Heart right ventricle (tissue), 16 donors: ENCODE data around the gene DOCK3. TPM values are rescaled to one million over a fixed set of nuclear protein-coding genes. Genes with fewer than 3 reads are reported as not detected.

Experiments
- ATAC-seq, 8 donors: fragments of 200-7000 bp; cut with Tn5 transposase; one replicate each; pipeline ENCODE4 v1.9.1; 2020; ENCODE audit warnings: mild to moderate bottlenecking in 8 of 8, moderate library complexity in 8 of 8, moderate number of reproducible peaks in 1 of 8
- DNase-seq, 2 donors: peaks; one replicate each; pipeline ENCODE4 v3.0.0-alpha.2; 2020
- H3K27ac ChIP-seq, 10 donors: fragments of 200-600 bp; sonication (generic) in 2 of 10; one replicate each; pipeline versions ENCODE4 v1.5.0 to v1.8.0; 2020 to 2022; ENCODE audit warnings: mild to moderate bottlenecking in 3 of 10
- H3K27me3 ChIP-seq, 7 donors: fragments of 200-600 bp; one replicate each; pipeline ENCODE4 v1.8.0; 2021 to 2022; ENCODE audit warnings: mild to moderate bottlenecking in 2 of 7
- H3K36me3 ChIP-seq, 9 donors: fragments of 200-600 bp; sonication (generic) in 1 of 9; one replicate each; pipeline versions ENCODE4 v1.5.0 to v1.8.0; 2020 to 2022; ENCODE audit warnings: mild to moderate bottlenecking in 2 of 9
- H3K4me1 ChIP-seq, 9 donors: fragments of 200-600 bp; sonication (generic) in 1 of 9; one replicate each; pipeline versions ENCODE4 v1.5.0 to v1.8.0; 2020 to 2022; ENCODE audit warnings: mild to moderate bottlenecking in 4 of 9
- H3K4me3 ChIP-seq, 10 donors: fragments of 200-600 bp; sonication (generic) in 2 of 10; one replicate each; pipeline versions ENCODE4 v1.5.0 to v1.8.0; 2020 to 2022; ENCODE audit warnings: mild to moderate bottlenecking in 7 of 10, moderate library complexity in 2 of 10
- H3K9me3 ChIP-seq, 11 donors: fragments of 200-600 bp in 10 of 11; sonication (generic) in 2 of 11; one replicate each; pipeline versions ENCODE4 v1.5.0 to v1.8.0; 2013 to 2022; ENCODE audit warnings: mild to moderate bottlenecking in 2 of 11, control low read depth in 1 of 11, moderate library complexity in 1 of 11
- CTCF ChIP-seq, 9 donors: fragments of 200-600 bp; sonication (generic) in 2 of 9; IDR thresholded peaks; one replicate each; pipeline versions ENCODE4 v1.5.0 to v1.8.0; 2021 to 2022; ENCODE audit warnings: antibody characterized with exemption in 9 of 9, mild to moderate bottlenecking in 5 of 9, moderate library complexity in 1 of 9
- WGBS, 2 donors: extraction: QIAGEN DNeasy Blood & Tissue Kit; methylation state at CpG; one replicate each; pipeline ENCODE4 v1.1.7; 2013; ENCODE audit warnings: inconsistent platforms in 1 of 2; 5-methylcytosine and 5-hydroxymethylcytosine counted together
- intact Hi-C, 10 donors: fragments of 100-400 bp; cut with DNase I; formaldehyde crosslinking; loops; one replicate each; pipeline versions ENCODE4 v1.11.1 to v1.14.2; 2022
- polyA plus RNA-seq, 2 donors: library from polyadenylated mRNA; stranded (reverse); fragments of 200-250 nt; gene quantifications; one replicate each; pipeline ENCODE4 v1.2.3, GENCODE V29; 2013
- total RNA-seq, 10 donors: library from RNA; stranded (reverse); fragmentation: NEBNext Ultra II Directional in 3 of 10; extraction: Animal tissue kit (Norgen Biotek cat#: 25700) in 3 of 10; gene quantifications; one replicate each; pipeline versions ENCODE4 v1.2.1 to v1.2.4, GENCODE V29; 2021 to 2023
- donor health status: Arrhythmogenic right ventricular cardiomyopathy.
- donor health status: ischemic (EF 13 %, LVEDD 7.1; RV severe dilation, severe dysfunction).
- donor health status: healthy with polysubstance abuse.
- donor health status: DM: no; HTN: yes; CAD: no.
- donor health status: DM: no; HTN: no; CAD: no.
- donor health status: ischemic (EF 25% LVEDD 6.9; RV normal size, moderate dysfunction).
- donor health status: ischemic (EF 25% LVEDD 5.7; RV mildly dilated, moderate dysfunction).
- donor health status: healthy.
- donor health status: DM: yes; HTN: yes; CAD: no.
- donor health status: Ischemic cardiomyopathy.
- donor health status: ischemic (EF 35%, LVEDD 5.7; RV mildly dilated, moderate dysfunction).
- donor health status: nonischemic (EF 11% LVEDD 7.7; RV severe dilation, severe dysfunction).
- donor health status: DM: yes; HTN: yes; CAD: no.
- donor health status: PGD.
- donor health status: ischemic (EF 29% LVEDD 5.4; RV normal size, mild dysfunction).
- donor health status: nonischemic (EF 23%, LVEDD 6.1; RV moderate dilation, normal function).

The DOCK3 gene
- total and polyA plus RNA-seq, 12 donors = 1.2 to 6.6 (median 4.7) TPM

GRCh38 chr3:51139616-51140015 is 464.9 kb downstream of the DOCK3 start:
- no peak for TF ChIP-seq CTCF (IDR thresholded peaks at IDR 0.05)
- no peak overlapping the region for H3K27ac ChIP-seq
- DNase-seq = no peak
- ATAC-seq = no peak
- no peaks in the 10 kb centered on the region for H3K36me3 ChIP-seq
- no peaks in the 10 kb centered on the region for H3K4me1 ChIP-seq
- no peak overlapping the region for H3K4me3 ChIP-seq
- no peaks in the 10 kb centered on the region for H3K27me3 ChIP-seq
- 90 to 93% methylated on average over 1 of the region's 1 CpG for WGBS, 2 donors
- H3K9me3 ChIP-seq = peaks cover 0 to 8% (median 0%) of the 10 kb centered on the region in 11 donors
- intact Hi-C loops = loop anchor here in 1 of 10 donors (10.0 kb wide), 1 partner anchor 1835 kb away; no protein-coding TSS in a partner anchor

- H3K36me3 ChIP-seq = no peaks in the 10 kb centered on the region
- H3K27ac ChIP-seq = no peak overlapping the region
- 41 to 45% methylated on average over 2 of the region's 2 CpGs for WGBS, 2 donors
- H3K27me3 ChIP-seq = no peaks in the 10 kb centered on the region
- ATAC-seq (no peak), DNase-seq (no peak)
- TF ChIP-seq CTCF (IDR thresholded peaks at IDR 0.05) = no peak
- intact Hi-C loops = loop anchor here in 1 of 10 donors (10.0 kb wide), 1 partner anchor 1833 kb away; no protein-coding TSS in a partner anchor
- H3K4me1 ChIP-seq = no peaks in the 10 kb centered on the region
- peaks cover 0 to 8% (median 0%) of the 10 kb centered on the region in 11 donors for H3K9me3 ChIP-seq
- no peak overlapping the region for H3K4me3 ChIP-seq
These were observed 466.8 kb downstream of the DOCK3 start for GRCh38 chr3:51141573-51141972.

- Histone ChIP-seq H3K4me3 (no peak overlapping the region), H3K9me3 (peaks cover 0 to 8% (median 0%) of the 10 kb centered on the region in 11 donors), H3K4me1 (no peaks in the 10 kb centered on the region), H3K27me3 (no peaks in the 10 kb centered on the region), H3K36me3 (no peaks in the 10 kb centered on the region), H3K27ac (no peak overlapping the region)
- ATAC-seq (no peak), DNase-seq (no peak)
- intact Hi-C loops = loop anchor here in 1 of 10 donors (10.0 kb wide), 1 partner anchor 1829 kb away; no protein-coding TSS in a partner anchor
- WGBS, 2 donors = 84 to 87% methylated on average over 8 of the region's 8 CpGs
- no peak for TF ChIP-seq CTCF (IDR thresholded peaks at IDR 0.05)
These were observed 471.3 kb downstream of the DOCK3 start for GRCh38 chr3:51145811-51146585.

- TF ChIP-seq CTCF (IDR thresholded peaks at IDR 0.05) = no peak
- ATAC-seq (no peak), DNase-seq (no peak)
- H3K27ac ChIP-seq = no peak overlapping the region
- H3K27me3 ChIP-seq = no peaks in the 10 kb centered on the region
- intact Hi-C loops = loop anchor here in 1 of 10 donors (10.0 kb wide), 1 partner anchor 1828 kb away; no protein-coding TSS in a partner anchor
- peaks cover 0 to 8% (median 0%) of the 10 kb centered on the region in 11 donors for H3K9me3 ChIP-seq
- no peak overlapping the region for H3K4me3 ChIP-seq
- no peaks in the 10 kb centered on the region for H3K4me1 ChIP-seq
- H3K36me3 ChIP-seq = no peaks in the 10 kb centered on the region
- WGBS, 2 donors = 84 to 87% methylated on average over 2 of the region's 2 CpGs
These were observed 472.1 kb downstream of the DOCK3 start for GRCh38 chr3:51146781-51147180.
